Activated CD4-positive, alpha-beta T cell treated with anti-CD3 and anti-CD28 coated beads, Interleukin-2, amount 10 ng/mL, durations not matched to agents 24 days and 14 days (primary cell): Measurements from ENCODE around the gene THAP8. TPM values are rescaled to one million over a fixed set of nuclear protein-coding genes. Genes with fewer than 3 reads are reported as not detected.
A peak's percentile ranks its signal among the peaks of the same experiment; 100 is the strongest.

Experiments
- DNase-seq: peaks from one replicate; pipeline ENCODE4 v3.0.0; 2022
- H3K27ac Mint-ChIP-seq: one replicate; pipeline ENCODE4 v1.8.0; 2022; ENCODE audit warnings: mild to moderate bottlenecking, mixed read lengths
- H3K27me3 Mint-ChIP-seq: one replicate; pipeline ENCODE4 v1.8.0; 2022; ENCODE audit warnings: mixed read lengths
- H3K36me3 Mint-ChIP-seq: one replicate; pipeline ENCODE4 v1.8.0; 2022; ENCODE audit warnings: low read depth, mild to moderate bottlenecking, mixed read lengths
- H3K4me1 Mint-ChIP-seq: one replicate; pipeline ENCODE4 v1.8.0; 2021; ENCODE audit warnings: mixed read lengths
- H3K4me3 Mint-ChIP-seq: one replicate; pipeline ENCODE4 v1.8.0; 2022; ENCODE audit warnings: mild to moderate bottlenecking, moderate library complexity, mixed read lengths
- H3K9me3 Mint-ChIP-seq: one replicate; pipeline ENCODE4 v1.8.0; 2021; ENCODE audit warnings: mixed read lengths
- intact Hi-C: fragments of 100-400 bp; cut with micrococcal nuclease; formaldehyde crosslinking; loops from one replicate; pipeline ENCODE4 v1.15.1; 2023
- total RNA-seq: library from RNA; stranded (reverse); gene quantifications from 2 replicates; pipeline ENCODE4 v1.2.3, GENCODE V29; 2022

Gene THAP8
- total RNA-seq, 1 donor from 2014 or later: 1.5 TPM

DNA sequence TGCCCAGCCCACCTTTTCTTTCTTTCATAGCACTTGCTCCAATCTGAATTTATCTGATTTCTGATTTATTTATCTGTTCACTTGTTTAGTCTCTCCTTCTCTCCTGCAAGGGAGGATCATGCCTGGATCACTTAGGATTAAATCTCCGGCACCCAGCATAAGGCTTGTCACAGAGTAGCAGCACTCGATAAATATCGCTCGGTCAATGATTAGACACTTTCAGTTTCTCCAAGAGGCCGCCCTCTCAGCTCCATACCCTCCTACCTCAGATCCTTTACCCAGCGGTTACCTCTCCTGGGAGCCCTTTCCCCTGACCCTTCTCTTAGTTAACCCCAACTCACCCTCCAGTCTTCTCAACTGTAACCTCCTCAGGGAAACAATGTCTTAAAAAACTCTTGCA lies 22.8 kb downstream of the THAP8 start:
- no peak overlapping the region for H3K4me3 Mint-ChIP-seq
- no peaks in the 10 kb centered on the region for H3K27me3 Mint-ChIP-seq
- no peak overlapping the region for H3K27ac Mint-ChIP-seq
- intact Hi-C loops: no loop called here
- DNase-seq: no peak
- peaks cover 29% of the 10 kb centered on the region for H3K36me3 Mint-ChIP-seq
- no peaks in the 10 kb centered on the region for H3K9me3 Mint-ChIP-seq
- peaks cover 20% of the 10 kb centered on the region for H3K4me1 Mint-ChIP-seq

DNA sequence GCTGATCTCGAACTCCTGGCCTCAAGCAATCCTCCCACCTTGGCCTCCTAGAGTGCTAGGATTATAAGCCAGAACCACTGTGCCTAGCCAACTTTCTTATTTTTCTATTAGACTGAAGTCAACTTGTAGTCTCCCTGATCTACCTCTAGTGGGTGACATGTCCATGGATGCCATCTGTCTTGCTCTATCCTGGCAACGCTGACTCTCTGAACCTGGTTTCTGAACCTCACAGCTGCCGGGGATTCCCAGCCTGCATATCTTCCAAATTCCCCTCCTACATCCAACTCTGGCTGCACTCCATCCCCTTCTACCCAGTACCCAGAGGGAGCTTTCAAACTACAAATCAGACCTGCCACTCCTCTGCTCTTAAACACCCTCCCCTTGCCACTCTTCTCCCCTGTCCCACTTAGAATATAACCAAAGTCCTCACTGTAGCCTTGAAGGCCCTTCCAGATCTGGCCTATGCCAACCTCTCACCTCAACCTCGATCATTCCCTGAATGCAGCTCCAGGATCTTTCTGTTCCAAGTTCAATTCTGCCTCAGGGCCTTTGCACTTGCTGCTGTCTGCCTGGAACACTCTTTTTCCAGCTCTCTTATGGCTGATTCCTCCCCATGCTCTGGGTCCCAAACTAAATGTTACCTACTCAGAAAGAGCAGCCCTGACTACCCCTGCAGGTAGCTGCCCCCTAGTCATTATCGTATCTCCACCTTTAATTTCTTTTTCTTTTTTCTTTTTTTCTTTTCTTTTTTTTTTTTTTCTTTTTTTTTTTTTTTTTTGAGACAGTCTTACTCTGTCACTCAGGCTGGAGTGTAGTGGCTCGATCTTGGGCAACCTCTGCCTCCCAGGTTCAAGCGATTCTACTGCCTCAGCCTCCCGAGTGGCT lies 23.6 kb downstream of the THAP8 start:
- intact Hi-C loops: no loop called here
- Mint-ChIP-seq H3K27me3 (no peaks in the 10 kb centered on the region), H3K27ac (peak overlapping the region; percentile 41), H3K4me3 (no peak overlapping the region), H3K9me3 (no peaks in the 10 kb centered on the region), H3K36me3 (peaks cover 25% of the 10 kb centered on the region), H3K4me1 (peaks cover 15% of the 10 kb centered on the region)
- DNase-seq: no peak

GRCh38 chr19:36028313-36029041 lies 25.6 kb downstream of the THAP8 start:
- no peak for DNase-seq
- Mint-ChIP-seq H3K36me3 (peaks cover 17% of the 10 kb centered on the region), H3K9me3 (no peaks in the 10 kb centered on the region), H3K4me1 (peaks cover 5% of the 10 kb centered on the region), H3K4me3 (no peak overlapping the region), H3K27ac (no peak overlapping the region), H3K27me3 (no peaks in the 10 kb centered on the region)
- intact Hi-C loops: no loop called here

DNA sequence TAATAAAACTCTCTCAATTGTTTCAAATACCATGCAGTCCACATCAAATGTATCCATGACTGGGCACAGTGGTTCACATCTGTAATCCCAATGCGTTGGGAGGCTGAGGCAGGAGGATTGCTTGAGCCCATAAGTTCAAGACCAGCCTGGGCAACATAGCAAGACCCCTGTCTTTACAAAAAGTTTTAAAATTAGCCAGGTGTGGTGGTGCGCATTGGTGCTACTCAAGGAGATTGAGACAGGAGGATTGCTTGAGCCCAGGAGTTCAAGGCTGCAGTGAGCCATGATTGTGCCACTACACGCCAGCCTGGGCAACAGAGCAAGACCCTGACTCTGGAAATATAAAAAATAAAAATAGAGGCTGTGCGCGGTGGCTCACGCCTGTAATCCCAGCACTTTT lies 26.4 kb downstream of the THAP8 start:
- Mint-ChIP-seq H3K4me3 (no peak overlapping the region), H3K9me3 (no peaks in the 10 kb centered on the region), H3K36me3 (peaks cover 22% of the 10 kb centered on the region), H3K27ac (no peak overlapping the region), H3K4me1 (peaks cover 1% of the 10 kb centered on the region), H3K27me3 (no peaks in the 10 kb centered on the region)
- intact Hi-C loops: no loop called here
- no peak for DNase-seq

DNA sequence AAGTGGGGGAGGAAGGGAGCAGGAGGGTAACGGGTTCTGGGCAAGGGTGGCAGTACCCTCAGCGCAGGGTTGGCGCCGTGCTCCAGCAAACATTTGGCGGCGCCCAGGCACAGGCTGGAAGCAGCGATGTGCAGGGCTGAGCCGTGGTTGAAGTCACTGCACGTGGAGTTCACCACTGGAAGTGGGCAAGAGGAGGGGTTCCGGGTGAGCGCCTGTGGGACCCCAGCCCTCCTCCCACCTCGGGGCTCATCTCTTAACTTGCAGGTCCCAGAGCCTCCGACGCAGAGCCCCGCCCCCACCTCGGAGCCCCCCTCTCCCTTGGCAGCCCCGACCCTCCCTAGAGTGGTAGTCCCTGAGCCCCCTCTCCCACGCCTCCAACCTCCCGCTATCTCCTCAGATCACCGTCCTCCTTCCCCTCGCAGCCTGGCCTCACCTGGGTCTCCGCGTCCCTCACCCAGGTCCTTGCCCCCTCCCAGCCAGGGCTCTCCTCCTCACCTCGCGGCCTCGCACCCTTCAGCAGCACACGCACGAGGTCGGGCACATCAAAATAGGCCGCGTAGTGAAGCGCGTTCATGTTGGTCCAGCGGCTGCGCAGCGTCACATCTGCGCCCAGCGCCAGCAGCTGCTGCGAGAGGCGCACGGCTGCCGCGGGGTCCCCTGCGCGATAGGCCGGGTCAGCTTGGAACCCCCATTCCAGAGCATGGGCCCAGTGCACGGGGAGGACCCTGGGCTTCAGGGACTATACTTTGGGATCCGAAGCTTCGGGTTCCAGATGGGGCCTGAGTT lies 27.8 kb downstream of the THAP8 start:
- H3K27ac Mint-ChIP-seq: no peak overlapping the region
- H3K4me1 Mint-ChIP-seq: no peaks in the 10 kb centered on the region
- intact Hi-C loops: no loop called here

GRCh38 chr19:36025541-36025940 lies 28.5 kb downstream of the THAP8 start:
- DNase-seq: no peak
- Mint-ChIP-seq H3K9me3 (no peaks in the 10 kb centered on the region), H3K36me3 (peaks cover 25% of the 10 kb centered on the region), H3K27me3 (no peaks in the 10 kb centered on the region), H3K4me3 (no peak overlapping the region), H3K27ac (no peak overlapping the region), H3K4me1 (no peaks in the 10 kb centered on the region)
- intact Hi-C loops: no loop called here

More for the DNA sequence above, 27.8 kb downstream of the THAP8 start:
- no peaks in the 10 kb centered on the region for H3K27me3 Mint-ChIP-seq
- H3K4me3 Mint-ChIP-seq: no peak overlapping the region
- no peak for DNase-seq
- peaks cover 23% of the 10 kb centered on the region for H3K36me3 Mint-ChIP-seq
- no peaks in the 10 kb centered on the region for H3K9me3 Mint-ChIP-seq

DNA sequence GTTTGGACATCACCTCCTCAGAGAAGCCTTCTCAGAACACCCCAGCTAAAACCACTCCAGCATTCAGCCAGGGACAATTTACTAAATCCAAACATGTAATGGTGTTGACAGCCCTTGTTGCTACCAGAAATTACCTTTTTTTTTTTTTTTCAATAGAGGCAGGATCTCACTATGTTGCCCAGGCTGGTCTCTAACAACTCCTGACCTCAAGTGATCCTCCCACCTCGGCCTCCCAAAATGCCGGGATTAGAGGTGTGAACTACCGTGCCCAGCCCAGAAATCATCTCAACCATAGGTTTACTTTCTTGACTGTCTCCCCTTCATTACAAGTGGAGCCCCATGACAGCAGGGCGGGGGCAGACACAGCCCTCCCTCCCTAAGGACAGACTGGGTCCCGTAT lies 30.7 kb downstream of the THAP8 start:
- H3K4me3 Mint-ChIP-seq: no peak overlapping the region
- intact Hi-C loops: no loop called here

DNA sequence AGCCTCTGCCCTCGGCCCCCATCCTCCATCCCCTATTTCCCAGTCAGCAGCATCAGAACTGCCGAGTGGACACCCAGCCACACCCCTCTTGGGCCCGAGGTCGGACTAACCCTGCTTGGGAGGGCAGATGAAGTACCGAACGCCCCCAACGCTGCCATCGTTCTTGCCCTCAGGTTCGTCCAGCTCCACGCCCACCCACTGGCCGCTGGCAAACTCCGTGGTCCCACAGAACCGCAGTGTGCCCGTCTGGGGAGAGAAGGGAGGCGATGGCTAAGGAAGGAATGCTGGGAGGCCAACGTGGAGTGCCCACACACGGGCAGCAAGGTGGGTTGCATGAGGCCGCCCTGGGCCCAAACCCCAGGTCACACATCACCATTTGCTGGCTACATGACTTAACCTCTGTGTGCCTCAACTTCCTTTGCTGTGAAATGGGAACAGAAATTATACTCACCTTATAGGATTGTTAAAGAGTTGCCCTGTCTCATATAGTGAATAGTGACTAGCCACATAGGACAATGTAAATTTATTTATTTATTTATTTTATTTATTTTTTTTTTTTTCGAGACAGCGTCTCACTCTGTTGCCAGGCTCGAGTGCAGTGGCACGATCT lies 34.9 kb downstream of the THAP8 start:
- Mint-ChIP-seq H3K27me3 (no peaks in the 10 kb centered on the region), H3K4me1 (peaks cover 17% of the 10 kb centered on the region), H3K27ac (no peak overlapping the region), H3K4me3 (no peak overlapping the region), H3K9me3 (no peaks in the 10 kb centered on the region), H3K36me3 (peaks cover 21% of the 10 kb centered on the region)
- intact Hi-C loops: no loop called here
- no peak for DNase-seq

More for the DNA sequence above, 30.7 kb downstream of the THAP8 start:
- Mint-ChIP-seq H3K36me3 (peaks cover 16% of the 10 kb centered on the region), H3K27ac (no peak overlapping the region), H3K9me3 (no peaks in the 10 kb centered on the region), H3K27me3 (no peaks in the 10 kb centered on the region), H3K4me1 (no peaks in the 10 kb centered on the region)
- DNase-seq: no peak

DNA sequence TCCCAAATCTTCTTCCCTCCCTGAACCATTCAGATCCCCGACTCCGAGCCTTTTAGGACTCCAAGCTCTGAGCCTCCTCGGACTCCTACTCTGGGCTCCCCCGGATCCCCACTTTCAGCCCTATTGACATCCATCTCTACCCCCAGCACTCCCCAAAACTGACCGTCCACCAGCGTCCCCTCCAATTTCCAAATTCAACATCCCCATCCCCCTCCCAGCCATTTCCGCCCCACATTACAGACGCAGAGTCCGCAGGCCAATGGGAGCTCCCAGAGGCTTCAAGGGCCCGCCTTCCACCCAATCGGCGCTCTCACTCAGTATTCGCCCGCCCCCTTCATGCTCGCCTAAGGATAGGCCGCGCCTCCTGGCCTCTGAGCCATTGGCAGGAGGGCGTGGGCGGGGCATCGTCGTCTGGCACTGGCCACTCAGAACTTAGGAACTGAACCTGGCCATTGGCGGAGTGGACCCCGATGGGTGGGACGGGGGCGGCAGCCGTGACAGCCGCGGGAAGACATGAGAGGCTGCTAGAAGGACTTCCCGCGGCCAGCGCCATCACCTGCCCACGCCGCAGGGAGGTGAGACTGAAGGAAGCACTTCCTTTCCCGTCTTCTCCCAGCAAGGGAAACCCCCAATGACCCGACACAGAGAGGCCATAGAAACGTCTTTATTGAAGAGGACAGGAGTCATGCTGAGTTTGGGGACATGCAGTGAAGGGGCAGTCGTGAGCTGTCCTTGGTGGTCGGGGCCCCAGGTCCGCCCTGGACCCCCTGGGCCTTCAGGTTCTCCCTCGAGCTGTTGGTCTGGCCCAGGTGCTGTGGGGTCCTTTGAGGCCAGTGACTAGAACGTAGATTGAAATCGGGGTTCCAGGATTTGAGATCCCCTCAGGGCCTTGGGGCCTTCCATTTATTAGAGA lies 39.8 kb downstream of the THAP8 start, which contains the start of gene ALKBH6:
TSS of gene ALKBH6 (minus strand) at position 202 of the 913 bp plus-strand sequence. CDS start 816 bp downstream, outside the sequence.
- Mint-ChIP-seq H3K4me3 (peak within 1 kb of the TSS; percentile 97), H3K36me3 (peaks cover 17% of the 10 kb centered on the region), H3K27me3 (no peaks in the 10 kb centered on the region), H3K27ac (peak within 1 kb of the TSS; percentile 95), H3K4me1 (peaks cover 37% of the 10 kb centered on the region), H3K9me3 (no peaks in the 10 kb centered on the region)
- intact Hi-C loops: loop anchor here (1.0 kb wide), 4 partner anchors 19 to 101 kb away; partner anchors contain the start of genes SDHAF1, TBCB, THAP8 and WDR62
- DNase-seq: peak; percentile 100

DNA sequence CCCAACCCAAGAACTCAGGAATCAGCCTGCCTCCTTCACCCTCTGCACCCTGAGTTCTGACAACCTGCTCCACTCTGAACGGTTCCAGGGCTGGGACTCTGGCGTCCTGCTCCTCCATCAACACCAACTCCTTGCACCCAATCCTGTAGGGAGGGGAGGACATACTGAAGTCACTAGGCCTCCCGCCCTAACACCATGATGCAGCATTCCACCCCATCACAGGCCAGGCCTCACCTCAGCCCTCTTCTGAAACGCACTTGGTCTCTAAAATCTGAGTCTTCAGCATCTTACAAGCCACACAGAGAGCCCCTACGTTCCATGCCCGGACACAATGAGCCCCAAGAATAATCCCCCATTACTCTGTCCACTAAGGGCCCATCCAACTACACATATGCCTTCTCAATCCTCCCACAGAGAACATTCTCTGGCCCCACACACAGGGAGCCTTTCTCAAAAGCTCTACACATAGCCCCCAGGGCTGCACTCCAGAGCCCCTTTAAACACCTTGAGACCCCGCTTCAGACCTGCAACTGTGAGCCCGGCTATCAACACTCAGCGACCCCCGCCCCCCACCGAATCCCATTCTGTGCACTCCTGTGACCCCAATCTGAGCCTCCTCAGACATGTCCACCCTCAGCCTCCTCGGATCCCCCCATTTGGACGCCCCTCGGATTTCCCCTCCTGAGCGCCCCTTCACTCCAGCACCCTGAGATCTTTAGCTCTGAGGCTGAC lies 40.6 kb downstream of the THAP8 start:
- Mint-ChIP-seq H3K27ac (peak overlapping the region; percentile 95), H3K4me1 (peaks cover 41% of the 10 kb centered on the region), H3K36me3 (peaks cover 17% of the 10 kb centered on the region), H3K9me3 (no peaks in the 10 kb centered on the region), H3K4me3 (peak overlapping the region; percentile 97), H3K27me3 (no peaks in the 10 kb centered on the region)
- no peak for DNase-seq
- intact Hi-C loops: loop anchor here (1.0 kb wide), 4 partner anchors 18 to 102 kb away; partner anchors contain the start of genes SDHAF1, TBCB, THAP8 and WDR62

- DNase-seq: no peak
- Mint-ChIP-seq H3K4me1 (peaks cover 37% of the 10 kb centered on the region), H3K27ac (no peak overlapping the region), H3K4me3 (peak overlapping the region; percentile 8), H3K27me3 (no peaks in the 10 kb centered on the region), H3K9me3 (no peaks in the 10 kb centered on the region), H3K36me3 (peaks cover 16% of the 10 kb centered on the region)
- intact Hi-C loops: no loop called here
Observed at GRCh38 chr19:36010402-36010801, 43.7 kb downstream of the THAP8 start.
